Aorta (tissue), 5 donors: ENCODE data around the gene MCL1. TPM values are rescaled to one million over a fixed set of nuclear protein-coding genes. Genes with fewer than 3 reads are reported as not detected.
"Not testable (repeated sequence)": the region's sequence is repeated elsewhere in the genome, so short reads cannot be mapped to it uniquely, and the experiment has no call there.

Experiments
- ATAC-seq: fragments of 200-7000 bp; cut with Tn5 transposase; one replicate; pipeline ENCODE4 v1.9.1; 2022; ENCODE audit warnings: moderate library complexity; ENCODE audit not compliant: low FRiP score
- DNase-seq, 2 donors: peaks; one replicate each; pipeline ENCODE4 v3.0.0-alpha.2; 2020
- H3K27ac ChIP-seq, 2 donors: one replicate each; pipeline ENCODE4 v1.5.1; 2013; ENCODE audit warnings: low read length in 2 of 2, mild to moderate bottlenecking in 2 of 2, moderate library complexity in 2 of 2, control low read depth in 1 of 2, inconsistent platforms in 1 of 2, low read depth in 1 of 2
- H3K27me3 ChIP-seq, 2 donors: one replicate each; pipeline ENCODE4 v1.6.1; 2013; ENCODE audit warnings: control low read depth in 1 of 2, low read length in 1 of 2, mild to moderate bottlenecking in 1 of 2, moderate library complexity in 1 of 2; ENCODE audit not compliant: insufficient read depth in 2 of 2, control insufficient read depth in 1 of 2
- H3K36me3 ChIP-seq, 2 donors: one replicate each; pipeline ENCODE4 v1.6.1; 2013; ENCODE audit warnings: control low read depth in 1 of 2, low read length in 1 of 2, mild to moderate bottlenecking in 1 of 2; ENCODE audit not compliant: insufficient read depth in 2 of 2, control insufficient read depth in 1 of 2
- H3K4me1 ChIP-seq, 2 donors: one replicate each; pipeline ENCODE4 v1.6.1; 2013; ENCODE audit warnings: low read length in 2 of 2, control low read depth in 1 of 2, mild to moderate bottlenecking in 1 of 2, moderate library complexity in 1 of 2; ENCODE audit not compliant: insufficient read depth in 2 of 2, control insufficient read depth in 1 of 2
- H3K4me3 ChIP-seq, 2 donors: one replicate each; pipeline ENCODE4 v1.5.1; 2013; ENCODE audit warnings: low read length in 2 of 2, control low read depth in 1 of 2, mild to moderate bottlenecking in 1 of 2
- H3K9me3 ChIP-seq: one replicate; pipeline ENCODE4 v1.6.1; 2013; ENCODE audit warnings: mild to moderate bottlenecking, low read length; ENCODE audit not compliant: control insufficient read depth
- WGBS, 2 donors: extraction: QIAGEN DNeasy Blood & Tissue Kit; methylation state at CpG; one replicate each; pipeline ENCODE4 v1.1.7; 2013; 5-methylcytosine and 5-hydroxymethylcytosine counted together
- intact Hi-C, 2 donors: fragments of 100-400 bp; cut with DNase I; formaldehyde crosslinking; loops; one replicate each; pipeline versions ENCODE4 v1.14.2 to v1.15.0; 2022
- polyA plus RNA-seq, 2 donors: library from polyadenylated mRNA; stranded (reverse); fragments of 200-250 nt; gene quantifications; one replicate each; pipeline ENCODE4 v1.2.3, GENCODE V29; 2013
- total RNA-seq, 2 donors: library from RNA; stranded (reverse); fragmentation: NEBNext Ultra II Directional; extraction: Animal tissue kit (Norgen Biotek cat#: 25700); gene quantifications; one replicate each; pipeline ENCODE4 v1.2.1, GENCODE V29; 2021
- donor health status: healthy with polysubstance abuse.
- donor health status: Bipolar disorder and iron deficiency.
- donor health status: DM: no; HTN: no; CAD: no.
- donor health status: DM: no; HTN: no; CAD: no.
- donor health status: DM: yes; HTN: yes; CAD: no.

The MCL1 gene
- total and polyA plus RNA-seq, 4 donors: 146 to 533 (median 223) TPM

DNA sequence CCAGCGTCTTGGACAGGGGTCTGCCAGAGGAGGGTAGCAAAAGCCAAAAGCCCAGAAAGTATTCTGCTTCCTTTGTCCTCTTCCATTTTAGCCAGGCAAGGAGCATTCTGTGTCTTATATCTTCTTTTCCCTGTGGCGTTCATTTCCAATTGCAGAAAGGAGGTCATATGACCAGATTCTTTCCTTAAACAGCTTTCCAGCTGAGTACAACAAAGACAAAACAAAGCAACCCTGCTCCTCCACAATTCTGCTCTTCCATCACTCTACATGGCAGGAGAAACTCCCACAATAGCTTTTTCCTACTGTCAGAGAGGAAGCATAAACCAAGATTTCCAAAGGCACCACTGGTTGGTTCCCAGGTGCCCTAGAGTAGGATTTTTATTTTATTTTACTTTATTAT lies 30.3 kb upstream of the MCL1 start:
- intact Hi-C loops: loop anchor here in 1 of 2 donors (10.0 kb wide), 1 partner anchor 145 kb away; no protein-coding TSS in a partner anchor
- peaks cover 2 to 9% of the 10 kb centered on the region in 2 donors for H3K4me1 ChIP-seq

DNA sequence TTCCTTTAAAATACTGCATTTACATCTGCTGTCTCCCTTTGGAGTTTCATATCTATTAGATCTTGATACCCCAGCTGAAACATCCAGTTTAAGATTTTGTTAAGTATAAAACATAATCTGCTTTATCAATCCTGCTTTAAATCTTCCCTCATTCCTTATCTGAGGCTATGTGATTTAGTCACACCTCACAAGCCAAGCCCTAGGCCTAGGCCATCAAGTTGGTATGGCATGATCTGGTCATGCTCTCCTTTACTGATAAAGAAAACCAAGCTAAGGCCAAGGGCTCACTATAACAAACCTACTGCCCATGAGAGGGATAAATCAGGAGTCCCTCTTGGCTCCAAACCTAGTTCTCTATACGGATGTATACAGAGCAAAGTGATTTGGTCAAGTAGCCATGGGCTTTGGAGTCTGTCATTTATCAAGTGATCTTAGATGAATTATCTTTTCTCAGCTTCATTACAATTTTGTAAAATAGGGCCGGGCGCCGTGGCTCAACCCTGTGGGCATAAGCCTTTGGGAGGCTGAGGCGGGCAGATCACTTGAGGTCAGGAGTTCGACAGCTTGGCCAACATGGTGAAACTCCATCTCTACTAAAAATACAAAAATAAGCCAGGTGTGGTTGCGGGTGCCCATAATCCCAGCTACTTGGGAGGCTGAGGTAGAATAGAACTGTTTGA lies 27.2 kb upstream of the MCL1 start:
- no peak for ATAC-seq
- Histone ChIP-seq H3K4me3 (no peak overlapping the region), H3K36me3 (no peaks in the 10 kb centered on the region), H3K27me3 (no peaks in the 10 kb centered on the region), H3K27ac (no peak overlapping the region), H3K4me1 (peaks cover 0 to 12% of the 10 kb centered on the region in 2 donors), H3K9me3 (no peaks in the 10 kb centered on the region)
- no peak for DNase-seq
- intact Hi-C loops: no loop called here
- 98% methylated on average over 7 of the region's 7 CpGs for WGBS, 2 donors

More for the DNA sequence above, 30.3 kb upstream of the MCL1 start:
- Histone ChIP-seq H3K27ac (peak overlapping the region in 1 of 2 donors; percentile 84), H3K36me3 (no peaks in the 10 kb centered on the region), H3K27me3 (no peaks in the 10 kb centered on the region), H3K9me3 (no peaks in the 10 kb centered on the region), H3K4me3 (no peak overlapping the region)
- ATAC-seq (no peak), DNase-seq (no peak)
- 6 to 8% methylated on average over 2 of the region's 2 CpGs for WGBS, 2 donors

DNA sequence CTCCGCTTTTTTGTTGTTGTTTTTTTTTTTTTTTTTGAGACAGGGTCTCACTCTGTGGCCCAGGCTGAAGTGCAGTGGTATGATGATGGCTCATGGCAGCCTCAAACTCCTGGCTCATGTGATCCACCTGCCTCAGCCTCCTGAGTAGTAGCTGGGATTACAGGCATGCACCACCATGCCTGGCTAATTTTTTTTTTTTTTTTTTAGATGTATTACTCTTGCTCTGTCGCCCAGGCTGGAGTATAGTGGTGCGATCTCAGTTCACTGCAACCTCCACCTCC lies 26.0 kb upstream of the MCL1 start:
- H3K27ac ChIP-seq, ATAC-seq, H3K4me1 ChIP-seq, H3K9me3 ChIP-seq, H3K36me3 ChIP-seq, H3K27me3 ChIP-seq, DNase-seq, intact Hi-C loops, H3K4me3 ChIP-seq: not testable (repeated sequence)
- 89 to 92% methylated on average over 3 of the region's 3 CpGs for WGBS, 2 donors

DNA sequence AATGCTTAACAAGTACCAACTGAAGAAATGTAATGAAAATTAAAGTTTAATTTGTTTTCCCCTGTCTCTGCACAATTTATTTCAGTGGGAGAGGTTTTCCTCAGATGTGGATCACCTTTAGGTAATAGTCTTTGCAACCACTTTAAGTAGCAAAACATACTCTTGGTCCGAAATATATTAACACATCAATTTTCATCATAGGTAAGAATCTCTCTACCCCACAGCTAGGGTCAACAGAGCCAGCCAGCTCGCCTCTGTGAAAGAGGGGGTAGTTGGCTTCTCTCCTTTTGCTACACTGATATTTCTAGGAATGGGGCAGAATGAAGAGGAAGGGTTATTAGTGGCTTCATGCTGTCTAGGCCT lies 24.8 kb upstream of the MCL1 start:
- DNase-seq (no peak), ATAC-seq (no peak)
- H3K4me3 ChIP-seq: no peak overlapping the region
- no peaks in the 10 kb centered on the region for H3K27me3 ChIP-seq
- peaks cover 0 to 5% of the 10 kb centered on the region in 2 donors for H3K4me1 ChIP-seq
- no peaks in the 10 kb centered on the region for H3K9me3 ChIP-seq
- WGBS, 2 donors: 89 to 94% methylated on average over 2 of the region's 2 CpGs
- H3K36me3 ChIP-seq: no peaks in the 10 kb centered on the region
- intact Hi-C loops: no loop called here
- peak overlapping the region; percentile 36 to 79 for H3K27ac ChIP-seq

DNA sequence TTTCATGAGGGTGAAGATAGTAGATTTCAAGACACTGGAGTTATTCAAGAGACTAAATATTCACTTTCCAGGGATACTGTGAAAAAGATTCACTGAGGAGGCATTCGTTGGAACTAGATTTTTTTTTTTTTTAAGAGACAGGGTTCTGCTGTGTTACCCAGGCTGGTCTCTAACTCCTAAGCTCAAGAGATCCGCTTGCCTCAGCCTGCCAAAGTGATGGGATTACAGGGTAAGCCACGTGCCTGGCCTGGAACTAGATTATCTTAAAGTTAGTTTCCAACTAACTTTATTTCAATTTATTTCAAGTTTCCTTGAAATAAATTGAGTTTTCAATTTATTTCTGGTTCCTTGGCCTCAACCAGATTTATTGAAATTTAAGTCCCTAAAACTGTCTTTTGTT lies 24.3 kb upstream of the MCL1 start:
- no peak for DNase-seq
- Histone ChIP-seq H3K27me3 (no peaks in the 10 kb centered on the region), H3K4me1 (peaks cover 0 to 5% of the 10 kb centered on the region in 2 donors), H3K4me3 (no peak overlapping the region), H3K27ac (peak overlapping the region in 1 of 2 donors; percentile 51), H3K9me3 (no peaks in the 10 kb centered on the region), H3K36me3 (no peaks in the 10 kb centered on the region)
- WGBS, 2 donors: 85 to 86% methylated on average over 3 of the region's 3 CpGs
- no peak for ATAC-seq
- intact Hi-C loops: no loop called here

DNA sequence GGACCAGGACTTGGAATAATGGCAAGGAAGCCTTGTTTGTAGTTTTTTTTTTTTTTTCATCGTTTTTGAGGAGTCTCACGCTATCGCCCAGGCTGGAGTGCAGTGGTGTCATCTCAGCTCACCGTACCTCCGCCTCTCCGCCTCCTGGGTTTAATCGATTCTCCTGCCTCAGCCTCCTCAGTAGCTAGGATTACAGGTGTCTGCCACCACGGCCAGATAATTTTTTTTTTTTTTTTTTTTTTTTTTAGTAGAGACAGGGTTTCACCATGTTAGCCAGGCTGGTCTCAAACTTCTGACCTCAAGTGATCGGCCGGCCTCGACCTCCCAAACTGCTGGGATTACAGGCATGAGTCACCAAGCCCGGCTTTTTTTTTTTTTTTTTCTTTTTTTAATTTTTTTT lies 23.0 kb upstream of the MCL1 start:
- DNase-seq, H3K4me3 ChIP-seq, ATAC-seq, H3K9me3 ChIP-seq, H3K27ac ChIP-seq, H3K36me3 ChIP-seq, H3K27me3 ChIP-seq, H3K4me1 ChIP-seq, intact Hi-C loops: not testable (repeated sequence)
- 93 to 94% methylated on average over 12 of the region's 12 CpGs for WGBS, 2 donors

DNA sequence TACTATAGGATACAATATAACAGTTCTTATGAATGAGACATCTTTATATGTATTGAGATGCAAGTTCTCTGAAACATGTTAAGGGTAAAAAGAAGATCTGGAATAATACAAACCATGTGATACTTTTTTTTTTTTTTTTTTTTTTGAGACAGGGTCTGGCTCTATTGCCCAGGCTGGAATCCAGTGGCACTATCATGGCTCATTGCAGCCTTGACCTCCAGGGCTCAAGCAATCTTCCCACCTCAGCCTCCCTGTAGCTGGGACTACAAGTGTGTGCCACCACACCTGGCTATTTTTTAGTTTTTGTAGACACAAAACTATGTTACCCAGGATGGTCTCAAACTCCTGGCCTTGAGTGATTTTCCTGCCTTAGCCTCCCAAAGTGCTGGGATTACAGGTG lies 22.1 kb upstream of the MCL1 start:
- no peaks in the 10 kb centered on the region for H3K9me3 ChIP-seq
- H3K4me1 ChIP-seq: peaks cover 0 to 5% of the 10 kb centered on the region in 2 donors
- no peak overlapping the region for H3K27ac ChIP-seq
- ATAC-seq (no peak), DNase-seq (no peak)
- intact Hi-C loops: no loop called here
- H3K4me3 ChIP-seq: no peak overlapping the region
- H3K36me3 ChIP-seq: no peaks in the 10 kb centered on the region
- H3K27me3 ChIP-seq: no peaks in the 10 kb centered on the region

DNA sequence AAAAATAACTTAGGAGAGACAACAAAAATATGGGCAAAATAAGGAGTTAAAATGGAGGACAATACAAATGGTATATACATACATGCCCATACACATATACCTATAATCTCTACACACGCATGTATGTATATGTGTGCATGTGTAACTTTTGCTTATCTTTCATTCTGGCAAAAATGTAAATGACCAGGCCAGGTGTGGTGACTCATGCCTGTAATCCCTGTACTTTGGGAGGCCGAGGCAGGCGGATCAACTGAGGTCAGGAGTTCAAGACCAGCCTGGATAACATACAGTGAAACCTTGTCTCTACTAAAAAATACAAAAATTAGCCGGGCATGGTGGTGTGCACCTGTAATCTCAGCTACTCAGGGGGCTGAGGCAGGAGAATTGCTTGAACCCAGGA lies 18.9 kb upstream of the MCL1 start:
- H3K9me3 ChIP-seq, intact Hi-C loops, DNase-seq, H3K27ac ChIP-seq, H3K36me3 ChIP-seq, H3K4me1 ChIP-seq, H3K4me3 ChIP-seq, H3K27me3 ChIP-seq, ATAC-seq: not testable (repeated sequence)
- WGBS, 2 donors: 83 to 85% methylated on average over 4 of the region's 4 CpGs

DNA sequence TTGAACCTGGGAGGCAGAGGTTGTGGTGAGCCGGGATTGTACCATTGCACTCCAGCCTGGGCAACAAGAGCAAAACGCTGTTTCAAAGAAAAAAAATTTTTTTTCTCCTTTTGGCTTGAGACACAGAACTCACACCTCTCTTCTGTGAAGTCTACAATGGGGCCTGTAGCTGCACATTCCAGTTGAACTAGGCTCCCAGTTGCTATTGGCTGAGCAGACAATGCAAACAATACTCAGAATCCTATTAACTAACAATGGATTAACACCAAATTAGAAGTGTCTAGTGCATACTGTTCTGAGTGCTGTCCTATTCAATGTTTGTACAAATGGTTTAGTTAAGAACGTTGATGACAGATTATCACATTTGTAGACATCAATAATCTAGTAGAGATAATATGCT lies 17.6 kb upstream of the MCL1 start:
- Histone ChIP-seq H3K4me1 (no peaks in the 10 kb centered on the region), H3K4me3 (no peak overlapping the region), H3K9me3 (no peaks in the 10 kb centered on the region), H3K27me3 (no peaks in the 10 kb centered on the region), H3K36me3 (no peaks in the 10 kb centered on the region), H3K27ac (no peak overlapping the region)
- intact Hi-C loops: no loop called here
- WGBS, 2 donors: 68 to 76% methylated on average over 3 of the region's 3 CpGs
- ATAC-seq: no peak
- no peak for DNase-seq
